MM.1S (cell line): ENCODE results near the gene POLD1.

Source experiments
- DNase-seq: peaks from one replicate; pipeline ENCODE4 v3.0.0-alpha.2; 2015
- H2AFZ ChIP-seq: fragments of 300-600 bp; sonication (generic); 2 replicates; pipeline ENCODE4 v1.6.0; 2016; ENCODE audit warnings: antibody characterized with exemption, low read length
- H3F3A ChIP-seq: fragments of 300-600 bp; sonication (generic); 2 replicates; pipeline ENCODE4 v1.6.1; 2016; ENCODE audit warnings: mild to moderate bottlenecking, antibody characterized with exemption, low read length, moderate library complexity, mixed read lengths; ENCODE audit not compliant: insufficient read depth
- H3K27ac ChIP-seq: fragments of 300-600 bp; sonication (generic); 2 replicates; pipeline ENCODE4 v1.5.1; 2016; ENCODE audit warnings: mild to moderate bottlenecking, low read length
- H3K27me3 ChIP-seq: fragments of 300-600 bp; sonication (generic); replicated peaks from 2 replicates; pipeline ENCODE4 v1.6.0; 2016; ENCODE audit warnings: low read length; ENCODE audit not compliant: insufficient read depth
- H3K36me3 ChIP-seq: fragments of 300-600 bp; sonication (generic); replicated peaks from 2 replicates; pipeline ENCODE4 v1.6.1; 2016; ENCODE audit warnings: mild to moderate bottlenecking, low read length, mixed read lengths; ENCODE audit not compliant: insufficient read depth
- H3K4me1 ChIP-seq: fragments of 300-600 bp; sonication (generic); 2 replicates; pipeline ENCODE4 v1.6.1; 2016; ENCODE audit warnings: low read length, mixed read lengths
- H3K4me2 ChIP-seq: fragments of 300-600 bp; sonication (generic); 2 replicates; pipeline ENCODE4 v1.6.0; 2016; ENCODE audit warnings: low read depth, low read length
- H3K4me3 ChIP-seq: fragments of 300-600 bp; sonication (generic); 2 replicates; pipeline ENCODE4 v1.5.1; 2016; ENCODE audit warnings: low read length, mixed read lengths
- H3K79me2 ChIP-seq: fragments of 300-600 bp; sonication (generic); 2 replicates; pipeline ENCODE4 v1.6.1; 2016; ENCODE audit warnings: mixed run types, low read length, mixed read lengths
- H3K9ac ChIP-seq: fragments of 300-600 bp; sonication (generic); 2 replicates; pipeline ENCODE4 v1.6.1; 2016; ENCODE audit warnings: low read length, mixed read lengths
- H3K9me2 ChIP-seq: fragments of 300-600 bp; sonication (generic); replicated peaks from 2 replicates; pipeline ENCODE4 v1.6.1; 2016; ENCODE audit warnings: mild to moderate bottlenecking, low read length, mixed read lengths; ENCODE audit not compliant: insufficient read depth
- H3K9me3 ChIP-seq: fragments of 300-600 bp; sonication (generic); replicated peaks from 2 replicates; pipeline ENCODE4 v1.6.1; 2016; ENCODE audit warnings: mild to moderate bottlenecking, low read length, mixed read lengths; ENCODE audit not compliant: insufficient read depth
- H4K20me1 ChIP-seq: fragments of 300-600 bp; sonication (generic); 2 replicates; pipeline ENCODE4 v1.6.1; 2016; ENCODE audit warnings: mild to moderate bottlenecking, low read length, moderate library complexity, mixed read lengths; ENCODE audit not compliant: insufficient read depth
- CTCF ChIP-seq: fragments of 300-600 bp; sonication (generic); IDR thresholded peaks from 2 replicates; pipeline ENCODE4 v1.5.1; 2016; ENCODE audit warnings: antibody characterized with exemption, low read length, mixed read lengths
- EZH2 ChIP-seq: fragments of 300-600 bp; sonication (generic); optimal IDR thresholded peaks from 2 replicates; pipeline ENCODE3; 2017; ENCODE audit warnings: low read depth, mild to moderate bottlenecking, antibody characterized with exemption, low read length, mixed read lengths
- EZH2phosphoT487 ChIP-seq: fragments of 300-600 bp; sonication (generic); IDR thresholded peaks from 2 replicates; pipeline ENCODE4 v1.6.1; 2018; ENCODE audit warnings: antibody characterized with exemption, low read length

The POLD1 gene

GRCh38 chr19:50450369-50451222, 66.4 kb downstream of the POLD1 start:
- Histone ChIP-seq H2AFZ (no peak overlapping the region), H3K4me2 (peak overlapping the region; percentile 0; the same call in 1 of the 2 replicates), H3K9ac (no peak overlapping the region), H3K79me2 (no peaks in the 10 kb centered on the region), H3F3A (no peaks in the 10 kb centered on the region), H3K27ac (no peak overlapping the region), H4K20me1 (no peaks in the 10 kb centered on the region), H3K36me3 (no peaks in the 10 kb centered on the region), H3K9me2 (no peaks in the 10 kb centered on the region), H3K27me3 (peaks cover 89% of the 10 kb centered on the region), H3K9me3 (no peaks in the 10 kb centered on the region), H3K4me1 (no peaks in the 10 kb centered on the region), H3K4me3 (no peak overlapping the region)
- TF ChIP-seq EZH2 (no peak), CTCF (no peak)
- no peak for DNase-seq

- Histone ChIP-seq H4K20me1 (no peaks in the 10 kb centered on the region), H3K79me2 (no peaks in the 10 kb centered on the region), H3K4me3 (no peak overlapping the region), H3K27ac (no peak overlapping the region), H3K36me3 (no peaks in the 10 kb centered on the region), H2AFZ (no peak overlapping the region), H3F3A (no peaks in the 10 kb centered on the region), H3K9me2 (no peaks in the 10 kb centered on the region), H3K4me1 (no peaks in the 10 kb centered on the region), H3K9ac (no peak overlapping the region), H3K27me3 (peaks cover 88% of the 10 kb centered on the region), H3K9me3 (no peaks in the 10 kb centered on the region), H3K4me2 (peak overlapping the region; percentile 0; the same call in 1 of the 2 replicates)
- TF ChIP-seq CTCF, result no peak
- TF ChIP-seq EZH2, result no peak
- no peak for TF ChIP-seq EZH2phosphoT487
- DNase-seq, result no peak
These were observed 67.0 kb downstream of the POLD1 start for GRCh38 chr19:50451223-50451534.

GRCh38 chr19:50453243-50453642, 69.1 kb downstream of the POLD1 start:
- H3K4me1 ChIP-seq, result no peaks in the 10 kb centered on the region
- no peaks in the 10 kb centered on the region for H3K9me3 ChIP-seq
- no peak overlapping the region for H3K9ac ChIP-seq
- H3K36me3 ChIP-seq, result no peaks in the 10 kb centered on the region
- no peaks in the 10 kb centered on the region for H4K20me1 ChIP-seq
- no peak overlapping the region for H2AFZ ChIP-seq
- H3K4me3 ChIP-seq, result no peak overlapping the region
- peaks cover 84% of the 10 kb centered on the region for H3K27me3 ChIP-seq
- no peaks in the 10 kb centered on the region for H3F3A ChIP-seq
- no peak for TF ChIP-seq CTCF
- TF ChIP-seq EZH2phosphoT487, result no peak
- no peak for TF ChIP-seq EZH2
- no peaks in the 10 kb centered on the region for H3K9me2 ChIP-seq
- H3K4me2 ChIP-seq, result no peak overlapping the region
- no peak overlapping the region for H3K27ac ChIP-seq
- no peaks in the 10 kb centered on the region for H3K79me2 ChIP-seq
- no peak for DNase-seq
